ENCODE measurements around the gene CYLD. TPM values are rescaled to one million over a fixed set of nuclear protein-coding genes. Genes with fewer than 3 reads are reported as not detected.

CYLD gene
- polyA plus RNA-seq, 10 donors: 18.9 to 34.2 (median 27.8) TPM

DNA sequence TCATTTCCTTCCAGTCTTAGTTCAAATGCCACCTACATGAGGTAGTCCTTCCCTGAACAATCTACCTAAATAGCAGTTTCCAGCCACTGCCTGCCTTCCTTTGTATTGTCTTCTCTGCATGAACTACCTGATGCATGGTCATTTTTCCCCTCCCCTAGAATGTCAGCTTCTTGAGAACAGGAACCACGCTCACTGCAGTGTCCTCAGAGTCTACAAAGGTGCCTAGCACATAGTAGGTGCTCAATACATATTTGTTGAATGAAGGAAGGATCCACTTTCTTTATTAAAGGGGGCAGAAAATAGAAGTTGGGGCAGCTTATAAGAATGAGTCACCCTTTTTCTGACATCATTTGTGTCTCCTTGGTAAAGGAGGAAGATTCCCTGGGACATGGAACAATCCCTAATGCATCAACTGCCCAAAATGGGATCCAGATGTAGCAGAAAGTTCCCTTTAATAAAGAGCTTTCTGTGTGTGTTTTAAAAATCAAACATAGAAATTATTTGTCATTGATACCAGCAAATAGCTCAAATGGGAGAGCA, 4.4 kb upstream of the CYLD start:
- no peak for DNase-seq

GRCh38 chr16:50739031-50739430, 2.9 kb upstream of the CYLD start:
- no peak for DNase-seq

GRCh38 chr16:50740736-50741135, 1.1 kb upstream of the CYLD start:
- DNase-seq: no peak

DNA sequence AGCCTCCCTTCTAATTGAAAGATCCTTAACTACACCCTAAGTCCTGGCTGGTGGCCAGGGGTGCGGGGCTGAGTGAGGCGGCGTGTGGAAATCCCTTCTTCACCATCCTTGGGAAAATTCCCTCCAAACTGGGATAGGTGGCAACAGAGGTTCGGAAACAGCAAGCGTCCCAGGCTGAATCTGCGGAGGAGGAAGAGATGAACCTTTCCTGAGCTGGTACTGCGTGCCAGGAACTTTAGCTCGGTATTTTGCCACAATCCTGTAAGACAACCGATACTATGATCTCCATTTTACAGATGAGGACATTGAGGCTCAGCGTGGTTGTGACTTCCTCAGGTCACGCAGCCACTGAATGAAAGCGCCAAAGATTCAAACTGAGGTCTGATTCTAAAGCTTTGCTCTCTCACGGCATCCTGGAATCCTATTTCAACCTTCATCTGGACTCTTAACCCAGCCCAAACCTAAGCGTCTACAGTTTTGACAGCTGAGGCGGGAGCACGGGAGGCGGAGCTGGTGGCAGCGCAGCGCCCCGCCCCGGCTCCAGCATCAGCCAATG, 583 bp upstream of the CYLD start:
- DNase-seq: no peak

DNA sequence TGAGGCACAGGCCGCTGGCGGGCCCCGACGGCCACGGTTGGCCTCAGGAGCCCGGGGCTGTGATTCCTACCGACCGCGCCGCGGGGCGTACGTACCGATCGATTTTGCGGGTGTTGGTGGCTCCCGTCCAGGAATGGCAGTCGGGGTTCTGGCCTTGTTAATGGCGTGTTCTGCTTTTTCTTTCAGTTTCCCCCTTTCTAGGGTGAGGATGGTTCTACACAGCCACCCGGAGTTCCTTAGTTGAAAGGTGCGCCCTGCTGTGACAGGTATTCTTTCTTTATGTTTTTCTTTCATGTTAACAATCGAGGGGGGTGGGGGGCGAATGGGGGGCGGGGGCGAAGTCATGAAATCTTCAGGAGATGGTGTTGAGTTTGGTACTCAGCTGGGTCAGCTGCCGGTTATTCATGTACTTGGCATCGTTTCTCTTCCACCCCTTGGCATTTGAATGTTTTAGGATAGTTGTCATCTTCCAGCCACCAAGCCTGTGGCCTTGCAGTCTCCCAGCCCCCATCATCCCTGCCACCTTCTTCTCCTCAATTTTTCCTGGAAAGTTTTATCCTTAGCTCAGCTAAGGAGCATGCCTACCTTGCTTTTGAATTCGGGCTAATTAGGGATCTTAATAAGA, 802 bp downstream of the CYLD start:
- DNase-seq: peak in 1 of 3 donors; percentile 48

GRCh38 chr16:50743581-50744225, 1.8 kb downstream of the CYLD start:
- DNase-seq: no peak

DNA sequence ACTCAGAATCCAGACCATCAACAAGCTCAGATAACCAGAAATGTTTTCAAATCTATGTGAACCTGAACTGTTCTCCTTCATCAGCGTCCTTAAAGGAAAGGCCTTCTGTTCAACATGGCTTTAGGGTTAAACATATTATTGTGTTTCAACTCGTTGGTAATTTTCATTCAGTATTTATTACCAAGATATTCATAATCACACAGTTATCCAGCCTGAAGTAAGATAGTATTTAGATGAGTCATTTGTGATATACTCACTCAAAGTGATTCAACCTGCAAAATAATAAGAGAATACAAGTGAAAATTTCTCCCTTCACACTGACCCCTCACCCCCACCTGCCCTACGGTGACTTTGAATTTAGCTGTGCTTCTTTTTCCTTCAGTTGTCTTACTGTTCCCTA, 3.0 kb downstream of the CYLD start:
- DNase-seq: no peak

GRCh38 chr16:50745940-50746339, 4.1 kb downstream of the CYLD start:
- no peak for DNase-seq

- peak in 1 of 3 donors; percentile 21 for DNase-seq
Observed at GRCh38 chr16:50747207-50747956, 5.5 kb downstream of the CYLD start.

- no peak for DNase-seq
Observed at GRCh38 chr16:50751528-50751927, 9.6 kb downstream of the CYLD start.

GRCh38 chr16:50752471-50753235, 10.8 kb downstream of the CYLD start:
- DNase-seq: no peak

DNA sequence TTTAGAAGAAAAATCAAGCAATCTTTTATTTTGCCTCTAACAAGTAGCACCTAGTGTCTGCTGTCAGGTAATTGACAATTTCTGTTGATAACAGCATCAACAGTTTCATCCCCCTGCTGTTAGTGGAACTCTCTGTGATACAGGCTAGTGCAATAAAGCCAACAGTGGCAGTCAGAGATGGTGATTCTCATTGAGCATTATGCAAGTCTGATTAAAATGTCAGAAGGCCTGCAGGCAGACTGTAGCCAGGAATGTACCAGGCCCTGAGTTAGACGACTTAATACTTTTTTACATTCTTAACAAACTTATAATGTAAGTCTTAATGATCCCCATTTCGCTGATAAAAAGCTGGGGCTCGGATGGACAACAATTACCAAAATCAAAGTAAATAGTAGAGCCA, 14.6 kb downstream of the CYLD start:
- DNase-seq: no peak

- no peak for DNase-seq
Observed at GRCh38 chr16:50761267-50761666, 19.4 kb downstream of the CYLD start.

DNA sequence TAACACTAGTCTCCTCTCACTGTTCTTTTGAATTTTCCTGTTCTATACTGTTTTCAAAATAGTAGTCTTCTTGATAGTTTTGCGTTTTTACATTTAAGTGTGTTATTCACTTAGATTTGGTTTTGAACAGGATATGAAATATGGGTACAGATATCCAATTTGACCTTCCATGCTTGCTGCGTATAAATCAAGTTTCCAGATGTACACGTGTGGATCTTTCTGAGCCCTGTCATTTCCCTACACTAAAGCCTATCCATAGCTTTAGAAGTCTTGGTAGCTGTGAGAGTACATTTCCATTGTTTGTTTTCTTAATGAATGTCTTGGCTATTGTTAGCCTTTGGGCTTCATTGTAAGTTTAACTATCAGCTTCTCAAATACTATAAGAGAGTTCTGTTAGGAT, 20.4 kb downstream of the CYLD start:
- DNase-seq: no peak

- DNase-seq: no peak
Observed at GRCh38 chr16:50763211-50763610, 21.3 kb downstream of the CYLD start.

DNA sequence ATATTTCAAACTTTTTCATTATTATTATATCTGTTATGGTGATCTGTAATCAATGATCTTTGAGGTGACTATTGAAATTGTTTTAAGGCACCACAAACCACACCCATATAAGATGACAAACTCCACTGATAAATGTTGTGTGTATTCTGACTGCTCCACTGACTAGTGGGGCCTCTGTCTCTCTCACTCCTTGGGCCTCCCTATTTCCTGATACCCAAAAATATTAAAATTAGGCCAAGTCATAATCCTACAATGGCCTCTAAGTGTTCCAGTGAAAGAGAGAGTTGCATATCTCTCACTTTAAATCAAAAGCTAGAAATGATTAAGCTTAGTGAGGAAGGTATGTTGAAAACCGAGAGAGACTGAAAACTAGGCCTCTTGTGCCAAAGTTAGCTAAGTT, 23.4 kb downstream of the CYLD start:
- no peak for DNase-seq

GRCh38 chr16:50765861-50766260, 24.0 kb downstream of the CYLD start:
- DNase-seq: no peak

- DNase-seq: no peak
Observed at GRCh38 chr16:50767197-50767596, 25.3 kb downstream of the CYLD start.

DNA sequence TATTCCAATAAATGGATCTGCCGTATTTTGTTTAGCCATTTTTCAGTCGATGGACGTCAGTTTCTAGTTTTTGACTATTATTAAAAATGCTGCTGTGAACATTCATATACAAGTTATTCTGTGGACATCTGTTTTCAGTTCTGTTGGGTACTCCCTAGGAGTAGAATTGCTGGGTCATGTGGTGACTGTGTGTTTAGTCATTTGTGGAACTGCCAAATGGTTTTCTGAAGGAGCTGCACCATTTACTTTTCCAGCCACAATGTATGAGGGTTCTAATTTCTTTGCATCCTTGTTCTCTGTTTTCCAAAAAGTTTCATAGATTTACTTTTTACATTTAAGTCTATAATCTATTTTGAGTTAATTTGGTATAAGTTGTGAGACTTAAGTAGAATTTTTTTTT, 29.5 kb downstream of the CYLD start:
- DNase-seq: peak in 1 of 3 donors; percentile 13

GRCh38 chr16:50774405-50774804, 32.5 kb downstream of the CYLD start:
- DNase-seq: no peak

DNA sequence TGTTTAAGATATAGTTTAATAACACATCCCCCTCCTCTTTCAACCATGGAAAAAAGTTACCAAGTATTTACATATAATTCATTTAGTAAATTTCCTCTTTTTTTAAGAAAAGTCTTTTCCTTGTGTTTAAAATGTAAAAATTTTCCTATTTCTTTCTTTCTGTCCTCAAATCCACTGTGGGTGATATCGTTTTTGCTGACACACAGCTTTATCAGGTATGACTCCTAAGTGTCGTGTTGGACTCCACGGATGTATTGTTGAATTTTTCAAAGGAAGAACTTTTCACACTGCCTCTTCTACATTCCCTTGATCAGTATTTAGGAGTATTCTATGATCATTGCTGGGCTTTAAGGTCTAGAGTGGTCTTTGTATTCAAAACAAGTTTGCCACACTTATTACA, 33.1 kb downstream of the CYLD start:
- no peak for DNase-seq

DNA sequence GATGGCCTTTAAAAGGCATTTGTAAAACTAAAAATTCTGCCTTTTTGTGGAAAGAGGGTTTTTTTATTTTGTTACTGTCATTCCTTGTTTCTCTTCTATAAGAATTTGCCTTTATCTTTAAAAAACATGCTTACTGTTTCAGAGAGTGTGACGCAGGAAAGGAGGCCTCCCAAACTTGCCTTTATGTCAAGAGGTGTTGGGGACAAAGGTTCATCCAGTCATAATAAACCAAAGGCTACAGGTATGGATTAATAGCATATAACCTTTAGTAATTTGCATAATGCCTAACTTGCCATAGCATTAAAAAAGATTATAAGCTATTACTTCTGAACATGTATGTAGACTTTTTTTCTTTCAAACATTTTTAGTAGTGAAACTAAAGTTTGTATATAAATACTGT, 34.2 kb downstream of the CYLD start:
- DNase-seq: no peak
